Transverse colon (tissue), 4 donors: ENCODE measurements around the gene PAPPA. TPM values are rescaled to one million over a fixed set of nuclear protein-coding genes. Genes with fewer than 3 reads are reported as not detected.

ENCODE experiments used
- DNase-seq: peaks from one replicate; pipeline ENCODE4 v3.0.0-alpha.2; 2019
- H3K27ac ChIP-seq, 4 donors: fragments of 200-600 bp; sonication (generic); 2 replicates each; pipeline ENCODE4 v1.5.1; 2016 to 2018; ENCODE audit warnings: inconsistent platforms in 4 of 4
- H3K27me3 ChIP-seq: fragments of 200-600 bp; sonication (generic); 2 replicates; pipeline ENCODE4 v1.5.1; 2017; ENCODE audit warnings: inconsistent platforms
- H3K36me3 ChIP-seq, 4 donors: fragments of 200-600 bp; sonication (generic); 2 replicates each; pipeline ENCODE4 v1.5.1; 2017 to 2019; ENCODE audit warnings: inconsistent platforms in 4 of 4
- H3K4me1 ChIP-seq, 4 donors: fragments of 200-600 bp; sonication (generic); 2 replicates each; pipeline ENCODE4 v1.5.1; 2017 to 2020; ENCODE audit warnings: inconsistent platforms in 4 of 4
- H3K4me3 ChIP-seq, 4 donors: fragments of 200-600 bp; sonication (generic); 1 replicate in 1 of 4; 2 replicates in 3 of 4; pipeline versions ENCODE4 v1.5.1 to v1.6.1; 2017 to 2019; ENCODE audit warnings: inconsistent platforms in 4 of 4
- H3K9me3 ChIP-seq, 2 donors: fragments of 200-600 bp; sonication (generic); 2 replicates each; pipeline ENCODE4 v1.5.1; 2017 to 2019; ENCODE audit warnings: inconsistent platforms in 2 of 2
- EP300 ChIP-seq: sonication (generic); formaldehyde crosslinking; IDR thresholded peaks from one replicate; pipeline ENCODE4 v1.6.1; 2017; ENCODE audit warnings: antibody characterized with exemption, low read depth
- POLR2A ChIP-seq: fragments of 450-650 bp; IDR thresholded peaks from one replicate; pipeline ENCODE4 v1.6.1; 2016; ENCODE audit warnings: antibody characterized with exemption, mild to moderate bottlenecking, moderate library complexity
- POLR2AphosphoS5 ChIP-seq, 3 donors: sonication (generic); formaldehyde crosslinking; IDR thresholded peaks; one replicate each; pipeline ENCODE4 v1.6.1; 2016; ENCODE audit warnings: antibody characterized with exemption in 3 of 3
- WGBS, 2 donors: methylation state at CpG; one replicate each; pipeline ENCODE4 v1.1.5; 2018; ENCODE audit warnings: low coverage in 1 of 2; 5-methylcytosine and 5-hydroxymethylcytosine counted together
- in situ Hi-C, 4 donors: fragments of 200-750 bp; cut with MboI; loops; one replicate each; pipeline versions ENCODE4 v1.15.0 to v1.15.1; 2017; ENCODE audit warnings: low sequenced_read_pairs in 3 of 4, low pct_ligation_motif_present in 1 of 4, low pct_unique_long_range_greater_than_20kb in 1 of 4
- intact Hi-C: fragments of 100-400 bp; cut with DNase I; formaldehyde crosslinking; loops from one replicate; pipeline ENCODE4 v1.15.1; 2023; ENCODE audit warnings: low total_unique reads
- total RNA-seq, 4 donors: library from RNA; depleted of rRNA; stranded (reverse); fragments of >200 nt; gene quantifications; one replicate each; pipeline ENCODE4 v1.1.0, GENCODE V29; 2016
- TF ChIP-seq, protein P1 (sequence below), 5 experiments: fragments of 200-600 bp in 3 of 5; fragments of 450-650 bp in 2 of 5; sonication (generic) in 3 of 5; IDR thresholded peaks; 1 replicate in 2 of 5; 2 replicates in 3 of 5; pipeline ENCODE4 v1.5.1; 2016 to 2017; ENCODE audit warnings: antibody characterized with exemption in 5 of 5, inconsistent platforms in 3 of 5, mild to moderate bottlenecking in 2 of 5, moderate library complexity in 1 of 5

Gene PAPPA
- total RNA-seq, 4 donors from 2014 or later, result 0.37 to 4.4 (median 1.4) TPM

DNA sequence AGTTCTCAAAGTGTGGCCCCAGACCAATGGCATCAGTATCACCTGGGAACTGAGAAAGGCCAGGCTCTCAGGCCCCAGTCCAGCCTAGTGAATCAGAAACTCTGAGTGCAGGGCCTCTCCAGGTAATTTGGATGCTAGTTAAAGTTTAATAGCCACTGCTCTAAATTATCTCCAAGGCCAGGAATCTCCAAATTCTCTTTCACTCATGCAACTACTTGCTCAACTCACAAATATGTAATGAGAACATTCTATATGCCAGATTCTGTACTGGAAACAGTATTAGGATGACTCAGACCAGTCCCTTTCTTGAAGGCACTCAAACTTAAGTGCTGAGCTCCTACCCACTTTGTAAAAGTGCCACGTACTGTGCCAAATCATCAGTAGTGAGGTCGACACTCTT, 84.6 kb downstream of the PAPPA start:
- H3K27ac ChIP-seq, result no peak overlapping the region
- H3K9me3 ChIP-seq, result no peaks in the 10 kb centered on the region
- H3K27me3 ChIP-seq, result no peaks in the 10 kb centered on the region
- TF ChIP-seq, protein P1, sequence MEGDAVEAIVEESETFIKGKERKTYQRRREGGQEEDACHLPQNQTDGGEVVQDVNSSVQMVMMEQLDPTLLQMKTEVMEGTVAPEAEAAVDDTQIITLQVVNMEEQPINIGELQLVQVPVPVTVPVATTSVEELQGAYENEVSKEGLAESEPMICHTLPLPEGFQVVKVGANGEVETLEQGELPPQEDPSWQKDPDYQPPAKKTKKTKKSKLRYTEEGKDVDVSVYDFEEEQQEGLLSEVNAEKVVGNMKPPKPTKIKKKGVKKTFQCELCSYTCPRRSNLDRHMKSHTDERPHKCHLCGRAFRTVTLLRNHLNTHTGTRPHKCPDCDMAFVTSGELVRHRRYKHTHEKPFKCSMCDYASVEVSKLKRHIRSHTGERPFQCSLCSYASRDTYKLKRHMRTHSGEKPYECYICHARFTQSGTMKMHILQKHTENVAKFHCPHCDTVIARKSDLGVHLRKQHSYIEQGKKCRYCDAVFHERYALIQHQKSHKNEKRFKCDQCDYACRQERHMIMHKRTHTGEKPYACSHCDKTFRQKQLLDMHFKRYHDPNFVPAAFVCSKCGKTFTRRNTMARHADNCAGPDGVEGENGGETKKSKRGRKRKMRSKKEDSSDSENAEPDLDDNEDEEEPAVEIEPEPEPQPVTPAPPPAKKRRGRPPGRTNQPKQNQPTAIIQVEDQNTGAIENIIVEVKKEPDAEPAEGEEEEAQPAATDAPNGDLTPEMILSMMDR (IDR thresholded peaks at IDR 0.05), result no peak
- no peak for TF ChIP-seq POLR2A
- 75 to 78% methylated on average over 2 of the region's 2 CpGs for WGBS, 2 donors
- no peak for DNase-seq
- intact Hi-C loops (no loop called here), in situ Hi-C loops (no loop called here)
- no peaks in the 10 kb centered on the region for H3K36me3 ChIP-seq
- H3K4me1 ChIP-seq, result no peaks in the 10 kb centered on the region
- H3K4me3 ChIP-seq, result no peak overlapping the region

GRCh38 chr9:116238776-116239340, 85.3 kb downstream of the PAPPA start:
- H3K4me1 ChIP-seq, result no peaks in the 10 kb centered on the region
- no peak overlapping the region for H3K4me3 ChIP-seq
- DNase-seq, result no peak
- WGBS, 2 donors, result 80% methylated on average over 1 of the region's 1 CpG
- H3K27ac ChIP-seq, result no peak overlapping the region
- H3K36me3 ChIP-seq, result no peaks in the 10 kb centered on the region
- no peaks in the 10 kb centered on the region for H3K27me3 ChIP-seq
- TF ChIP-seq, protein P1 (IDR thresholded peaks at IDR 0.05), result no peak
- TF ChIP-seq POLR2AphosphoS5 (IDR thresholded peaks at IDR 0.05), result no peak
- TF ChIP-seq POLR2A, result no peak
- TF ChIP-seq EP300, result no peak
- intact Hi-C loops (no loop called here), in situ Hi-C loops (no loop called here)
- H3K9me3 ChIP-seq, result no peaks in the 10 kb centered on the region

DNA sequence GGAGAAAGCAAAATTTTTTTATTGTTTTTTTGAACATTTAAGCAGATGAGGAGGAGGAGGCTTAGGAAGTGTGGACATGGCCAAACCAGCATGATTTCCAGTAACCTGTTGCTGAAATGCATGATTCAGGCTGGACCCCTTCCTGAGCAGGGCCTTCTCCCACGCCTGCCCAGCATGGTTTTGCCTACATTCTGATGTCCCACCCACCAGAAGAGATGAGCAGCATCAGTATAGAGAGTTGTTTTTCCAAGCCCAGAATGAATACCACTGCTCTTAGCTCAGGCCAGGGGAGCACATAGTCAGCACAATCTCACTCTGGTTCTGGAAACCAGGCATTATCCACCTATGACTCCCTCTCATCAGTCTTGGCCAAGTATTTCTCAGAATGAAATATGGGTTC, 90.1 kb downstream of the PAPPA start:
- no peak for TF ChIP-seq POLR2A
- H3K4me1 ChIP-seq, result no peaks in the 10 kb centered on the region
- no peak overlapping the region for H3K4me3 ChIP-seq
- H3K27me3 ChIP-seq, result no peaks in the 10 kb centered on the region
- no peaks in the 10 kb centered on the region for H3K36me3 ChIP-seq
- in situ Hi-C loops (no loop called here), intact Hi-C loops (no loop called here)
- no peak overlapping the region for H3K27ac ChIP-seq
- no peaks in the 10 kb centered on the region for H3K9me3 ChIP-seq
- 86% methylated on average over 1 of the region's 1 CpG; no CpG with 5 or more reads in 1 of the 2 donors for WGBS, 2 donors
- DNase-seq, result no peak

GRCh38 chr9:116247284-116247683, 93.7 kb downstream of the PAPPA start:
- in situ Hi-C loops (no loop called here), intact Hi-C loops (no loop called here)
- Histone ChIP-seq H3K27ac (no peak overlapping the region), H3K4me3 (no peak overlapping the region), H3K27me3 (no peaks in the 10 kb centered on the region), H3K36me3 (no peaks in the 10 kb centered on the region), H3K4me1 (no peaks in the 10 kb centered on the region), H3K9me3 (no peaks in the 10 kb centered on the region)
- TF ChIP-seq EP300, result no peak
- TF ChIP-seq POLR2A, result no peak
- no peak for TF ChIP-seq POLR2AphosphoS5 (IDR thresholded peaks at IDR 0.05)
- TF ChIP-seq, protein P1 (IDR thresholded peaks at IDR 0.05), result no peak
- DNase-seq, result no peak
- WGBS, 2 donors, result 67 to 86% methylated on average over 1 of the region's 1 CpG

GRCh38 chr9:116247791-116248374, 94.3 kb downstream of the PAPPA start:
- Histone ChIP-seq H3K27me3 (no peaks in the 10 kb centered on the region), H3K4me3 (no peak overlapping the region), H3K4me1 (no peaks in the 10 kb centered on the region), H3K27ac (no peak overlapping the region), H3K36me3 (no peaks in the 10 kb centered on the region), H3K9me3 (no peaks in the 10 kb centered on the region)
- intact Hi-C loops, result no loop called here
- TF ChIP-seq, protein P1 (IDR thresholded peaks at IDR 0.05), result no peak
- TF ChIP-seq EP300 (no peak), POLR2AphosphoS5 (IDR thresholded peaks at IDR 0.05) (no peak), POLR2A (no peak)
- WGBS, 2 donors, result 35 to 59% methylated on average over 2 of the region's 2 CpGs
- in situ Hi-C loops, result no loop called here
- DNase-seq, result no peak
